Parathyroid adenoma (tissue), 2 donors: ENCODE results near the gene MLNR.

Experiments
- H2AFZ ChIP-seq: fragments of 300-600 bp; sonication (generic); one replicate; pipeline ENCODE4 v1.7.0; 2017; ENCODE audit warnings: antibody characterized with exemption, mild to moderate bottlenecking
- H3K27ac ChIP-seq: fragments of 300-600 bp; sonication (generic); one replicate; pipeline ENCODE4 v1.7.0; 2017
- H3K27me3 ChIP-seq: fragments of 300-600 bp; sonication (generic); one replicate; pipeline ENCODE4 v1.7.0; 2017; ENCODE audit warnings: low read length; ENCODE audit not compliant: control insufficient read depth, insufficient read depth
- H3K36me3 ChIP-seq: fragments of 300-600 bp; sonication (generic); one replicate; pipeline ENCODE4 v1.7.0; 2017; ENCODE audit warnings: low read length; ENCODE audit not compliant: control insufficient read depth, insufficient read depth
- H3K4me1 ChIP-seq: fragments of 300-600 bp; sonication (generic); one replicate; pipeline ENCODE4 v1.7.0; 2017; ENCODE audit warnings: control low read depth
- H3K4me2 ChIP-seq: fragments of 300-600 bp; sonication (generic); one replicate; pipeline ENCODE4 v1.7.0; 2017; ENCODE audit warnings: low read length
- H3K4me3 ChIP-seq: fragments of 300-600 bp; sonication (generic); one replicate; pipeline ENCODE4 v1.7.0; 2017; ENCODE audit warnings: low read depth, low read length
- H3K79me2 ChIP-seq: fragments of 300-600 bp; sonication (generic); one replicate; pipeline ENCODE4 v1.7.0; 2017; ENCODE audit warnings: control low read depth
- H3K9ac ChIP-seq: fragments of 300-600 bp; sonication (generic); one replicate; pipeline ENCODE4 v1.7.0; 2017; ENCODE audit warnings: mild to moderate bottlenecking
- H3K9me3 ChIP-seq: fragments of 300-600 bp; sonication (generic); one replicate; pipeline ENCODE4 v1.7.0; 2017; ENCODE audit warnings: low read length; ENCODE audit not compliant: control insufficient read depth
- TF ChIP-seq, protein P1 (sequence below): fragments of 300-600 bp; sonication (generic); IDR thresholded peaks from one replicate; pipeline ENCODE4 v1.7.0; 2017; ENCODE audit warnings: antibody characterized with exemption, mild to moderate bottlenecking
- donor health status: primary hyperparathyroidism.

Gene MLNR

DNA sequence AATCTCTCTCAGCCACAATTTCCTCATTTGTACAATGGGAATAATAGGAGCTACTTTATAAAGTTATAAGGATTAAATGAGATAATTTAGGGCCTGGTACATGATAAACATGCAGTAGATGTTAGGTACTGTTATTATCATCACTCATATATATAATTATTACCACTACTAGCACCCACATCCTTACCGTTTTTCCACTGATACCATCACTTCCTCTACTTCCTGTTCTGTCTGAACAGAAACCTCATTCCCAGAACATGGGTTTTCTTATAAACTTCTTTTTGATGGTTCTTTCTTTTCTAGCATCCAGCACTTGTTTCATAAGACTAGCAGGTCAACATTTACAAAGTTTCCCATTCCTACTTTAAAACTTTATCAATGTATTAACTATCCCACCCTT, 33.9 kb downstream of the MLNR start:
- TF ChIP-seq, protein P1, sequence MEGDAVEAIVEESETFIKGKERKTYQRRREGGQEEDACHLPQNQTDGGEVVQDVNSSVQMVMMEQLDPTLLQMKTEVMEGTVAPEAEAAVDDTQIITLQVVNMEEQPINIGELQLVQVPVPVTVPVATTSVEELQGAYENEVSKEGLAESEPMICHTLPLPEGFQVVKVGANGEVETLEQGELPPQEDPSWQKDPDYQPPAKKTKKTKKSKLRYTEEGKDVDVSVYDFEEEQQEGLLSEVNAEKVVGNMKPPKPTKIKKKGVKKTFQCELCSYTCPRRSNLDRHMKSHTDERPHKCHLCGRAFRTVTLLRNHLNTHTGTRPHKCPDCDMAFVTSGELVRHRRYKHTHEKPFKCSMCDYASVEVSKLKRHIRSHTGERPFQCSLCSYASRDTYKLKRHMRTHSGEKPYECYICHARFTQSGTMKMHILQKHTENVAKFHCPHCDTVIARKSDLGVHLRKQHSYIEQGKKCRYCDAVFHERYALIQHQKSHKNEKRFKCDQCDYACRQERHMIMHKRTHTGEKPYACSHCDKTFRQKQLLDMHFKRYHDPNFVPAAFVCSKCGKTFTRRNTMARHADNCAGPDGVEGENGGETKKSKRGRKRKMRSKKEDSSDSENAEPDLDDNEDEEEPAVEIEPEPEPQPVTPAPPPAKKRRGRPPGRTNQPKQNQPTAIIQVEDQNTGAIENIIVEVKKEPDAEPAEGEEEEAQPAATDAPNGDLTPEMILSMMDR, result no peak

DNA sequence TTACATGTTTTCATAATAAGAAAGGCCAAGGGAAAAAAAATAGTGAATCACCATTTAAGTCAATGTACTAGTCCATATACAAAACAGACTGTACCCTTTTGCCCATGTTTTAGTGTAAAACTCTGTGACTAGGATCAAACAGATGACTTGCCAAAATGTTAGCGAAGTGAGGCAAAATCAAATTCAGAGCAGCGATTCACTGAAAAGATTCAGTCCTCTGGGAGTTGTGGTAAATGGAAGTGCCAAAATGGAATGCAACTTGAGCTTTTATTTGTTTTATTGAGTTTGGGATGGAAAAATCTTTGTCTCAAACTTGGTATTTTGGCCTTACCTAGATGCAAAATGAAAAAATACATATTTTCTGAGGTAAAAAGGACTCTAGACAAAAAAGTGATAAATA, 36.7 kb downstream of the MLNR start:
- Histone ChIP-seq H2AFZ (no peak overlapping the region), H3K79me2 (no peaks in the 10 kb centered on the region), H3K4me2 (no peak overlapping the region), H3K27ac (no peak overlapping the region), H3K27me3 (no peaks in the 10 kb centered on the region), H3K4me3 (no peak overlapping the region), H3K9ac (no peak overlapping the region), H3K36me3 (no peaks in the 10 kb centered on the region), H3K9me3 (no peaks in the 10 kb centered on the region), H3K4me1 (peaks cover 3% of the 10 kb centered on the region)
- TF ChIP-seq, protein P1, result no peak

More for the DNA sequence above, 33.9 kb downstream of the MLNR start:
- Histone ChIP-seq H3K4me3 (no peak overlapping the region), H3K9ac (no peak overlapping the region), H3K27ac (no peak overlapping the region), H2AFZ (no peak overlapping the region), H3K4me1 (no peaks in the 10 kb centered on the region), H3K36me3 (no peaks in the 10 kb centered on the region), H3K79me2 (no peaks in the 10 kb centered on the region), H3K9me3 (no peaks in the 10 kb centered on the region), H3K27me3 (no peaks in the 10 kb centered on the region), H3K4me2 (no peak overlapping the region)

DNA sequence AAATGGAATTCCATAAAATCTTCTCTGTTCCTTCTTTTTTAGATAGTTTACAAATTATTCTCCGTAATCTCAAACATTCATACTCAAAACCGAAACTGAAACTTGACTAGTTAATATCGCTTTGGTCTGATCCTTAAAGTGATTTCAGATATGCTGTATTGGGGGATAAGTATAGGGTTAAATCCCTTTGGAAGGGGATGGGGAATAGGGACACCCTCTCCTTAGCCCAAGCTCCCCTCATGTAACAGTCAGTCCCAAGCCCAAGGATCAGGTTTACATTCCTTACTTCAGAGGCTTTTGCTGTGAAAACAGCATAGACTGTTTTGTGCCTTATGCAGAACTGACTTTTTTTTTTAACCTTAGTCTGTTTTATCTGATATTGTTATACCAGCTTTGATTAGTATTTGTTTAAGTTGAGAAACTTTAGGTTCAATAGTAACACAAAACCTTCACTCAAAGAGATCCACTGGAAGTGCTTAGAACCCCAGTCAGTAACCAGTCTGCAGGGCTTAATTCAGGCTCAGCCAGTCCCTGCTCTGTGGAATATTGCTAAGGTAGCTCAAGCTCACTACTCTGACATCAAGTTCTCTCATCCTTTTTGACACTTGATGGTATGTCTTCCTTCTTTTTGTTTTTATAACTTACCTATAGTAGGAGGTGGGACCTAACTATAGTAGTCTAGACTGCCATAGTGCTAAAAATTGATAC, 38.1 kb downstream of the MLNR start:
- Histone ChIP-seq H3K27ac (no peak overlapping the region), H3K4me2 (no peak overlapping the region), H3K36me3 (no peaks in the 10 kb centered on the region), H3K9me3 (no peaks in the 10 kb centered on the region), H3K9ac (no peak overlapping the region), H2AFZ (no peak overlapping the region), H3K79me2 (no peaks in the 10 kb centered on the region), H3K4me3 (no peak overlapping the region), H3K27me3 (no peaks in the 10 kb centered on the region), H3K4me1 (peaks cover 3% of the 10 kb centered on the region)
- TF ChIP-seq, protein P1, result no peak

DNA sequence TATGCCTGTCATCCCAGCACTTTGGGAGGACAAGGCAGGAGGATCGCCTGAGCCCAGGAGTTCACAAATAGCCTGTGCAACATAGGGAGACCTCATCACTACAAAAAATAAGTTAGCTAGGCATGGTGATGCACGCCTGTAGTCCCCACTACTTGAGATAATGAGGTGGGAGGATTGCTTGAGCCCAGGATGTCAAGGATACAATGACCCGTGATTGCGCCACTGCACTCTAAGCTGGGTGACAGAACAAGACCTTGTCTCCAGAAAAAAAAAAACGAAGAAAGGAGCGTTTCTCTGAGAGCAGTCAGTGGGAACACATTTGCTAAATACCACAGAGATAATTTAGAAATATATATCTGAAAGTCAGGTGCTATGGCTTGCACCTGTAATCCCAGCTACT, 39.4 kb downstream of the MLNR start:
- H3K27ac ChIP-seq, result no peak overlapping the region
- H2AFZ ChIP-seq, result no peak overlapping the region
- no peaks in the 10 kb centered on the region for H3K27me3 ChIP-seq
- no peak overlapping the region for H3K4me2 ChIP-seq
- no peaks in the 10 kb centered on the region for H3K9me3 ChIP-seq
- no peak overlapping the region for H3K9ac ChIP-seq
- H3K36me3 ChIP-seq, result no peaks in the 10 kb centered on the region
- peaks cover 3% of the 10 kb centered on the region for H3K4me1 ChIP-seq
- H3K4me3 ChIP-seq, result no peak overlapping the region
- H3K79me2 ChIP-seq, result no peaks in the 10 kb centered on the region
- TF ChIP-seq, protein P1, result no peak

DNA sequence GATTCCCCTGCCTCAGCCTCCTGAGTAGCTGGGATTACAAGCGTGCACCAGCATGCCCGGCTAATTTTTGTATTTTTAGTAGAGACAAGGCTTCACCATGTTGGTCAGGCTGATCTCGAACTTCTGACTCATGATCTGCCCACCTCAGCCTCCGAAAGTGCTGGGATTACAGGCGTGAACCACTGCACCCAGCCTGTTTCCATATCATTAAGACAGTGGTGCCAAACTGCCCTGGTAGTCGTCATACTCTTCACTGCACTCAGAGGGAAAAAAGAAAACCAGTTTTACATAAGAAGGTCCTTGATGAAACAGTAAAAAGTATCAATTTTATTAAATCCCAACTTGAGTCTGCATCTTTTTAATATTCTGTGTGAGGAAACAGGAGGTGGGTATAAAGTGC, 42.5 kb downstream of the MLNR start:
- H3K27me3 ChIP-seq, result no peaks in the 10 kb centered on the region
- no peak overlapping the region for H3K27ac ChIP-seq
- peaks cover 3% of the 10 kb centered on the region for H3K4me1 ChIP-seq
- H3K4me2 ChIP-seq, result no peak overlapping the region
- no peak overlapping the region for H3K4me3 ChIP-seq
- no peaks in the 10 kb centered on the region for H3K36me3 ChIP-seq
- TF ChIP-seq, protein P1, result no peak
- no peak overlapping the region for H3K9ac ChIP-seq
- H2AFZ ChIP-seq, result no peak overlapping the region
- H3K9me3 ChIP-seq, result no peaks in the 10 kb centered on the region
- H3K79me2 ChIP-seq, result no peaks in the 10 kb centered on the region
